ENCODE results near the gene KRT82.

KRT82 gene

DNA sequence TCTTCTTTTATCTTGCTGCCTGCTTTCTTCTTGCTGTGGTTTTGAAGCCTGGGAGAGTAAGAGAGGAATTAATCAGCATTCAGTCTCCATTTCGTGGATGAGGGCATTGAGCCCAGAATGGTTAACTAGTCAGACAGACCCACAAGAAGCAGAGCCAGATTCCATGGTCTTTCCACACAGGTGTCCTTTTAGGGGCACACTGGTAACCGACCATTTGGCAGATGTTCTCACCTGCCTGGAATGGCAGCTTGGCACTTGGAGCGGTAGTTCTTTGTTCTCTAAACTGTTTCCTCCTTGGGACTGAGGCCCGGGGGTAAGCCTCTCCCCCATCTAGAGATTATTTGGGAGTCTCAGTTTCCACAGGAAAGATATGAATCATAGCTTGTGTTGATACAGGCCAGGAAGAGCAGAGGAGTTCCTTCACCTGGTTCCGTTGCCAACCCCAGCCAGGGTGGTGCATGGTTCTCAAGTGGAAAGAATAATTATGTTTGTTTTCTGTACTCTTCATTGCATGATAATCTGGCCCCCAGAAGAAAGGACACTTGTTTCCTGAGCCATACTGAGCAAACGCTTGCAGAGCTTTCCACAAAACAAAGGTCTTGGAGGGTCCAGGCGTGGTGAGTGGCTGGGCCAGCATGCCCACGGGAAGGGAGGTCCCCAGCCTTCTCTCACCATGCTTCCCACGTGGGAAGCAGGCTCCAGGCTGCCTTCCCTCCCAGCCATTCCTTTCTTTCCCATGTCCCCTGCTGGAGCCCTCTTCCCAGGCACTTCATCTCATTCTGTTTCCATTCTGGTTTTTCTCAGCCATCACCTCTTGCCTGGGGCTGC, 30.1 kb upstream of the KRT82 start:
- DNase-seq (ENCODE audit: low read depth in 1 of 2, low spot score in 1 of 2), result no peak

DNA sequence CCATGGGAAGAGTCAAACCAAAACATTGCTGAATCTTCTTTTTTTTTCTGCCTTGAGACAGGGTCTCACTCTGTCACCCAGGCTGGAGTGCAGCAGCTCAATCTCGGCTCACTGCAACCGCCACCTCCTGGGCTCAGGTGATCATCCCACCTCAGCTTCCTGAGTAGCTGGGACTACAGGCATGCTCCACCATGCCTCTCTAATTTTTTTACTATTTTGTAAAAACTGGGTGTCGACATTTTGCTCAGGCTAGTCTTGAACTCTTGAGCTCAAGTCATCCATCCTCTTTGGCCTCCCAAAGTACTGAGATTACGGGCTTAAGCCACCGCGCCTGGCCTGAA, 29.5 kb upstream of the KRT82 start:
- DNase-seq (ENCODE audit: low read depth in 1 of 2, low spot score in 1 of 2), result no peak

DNA sequence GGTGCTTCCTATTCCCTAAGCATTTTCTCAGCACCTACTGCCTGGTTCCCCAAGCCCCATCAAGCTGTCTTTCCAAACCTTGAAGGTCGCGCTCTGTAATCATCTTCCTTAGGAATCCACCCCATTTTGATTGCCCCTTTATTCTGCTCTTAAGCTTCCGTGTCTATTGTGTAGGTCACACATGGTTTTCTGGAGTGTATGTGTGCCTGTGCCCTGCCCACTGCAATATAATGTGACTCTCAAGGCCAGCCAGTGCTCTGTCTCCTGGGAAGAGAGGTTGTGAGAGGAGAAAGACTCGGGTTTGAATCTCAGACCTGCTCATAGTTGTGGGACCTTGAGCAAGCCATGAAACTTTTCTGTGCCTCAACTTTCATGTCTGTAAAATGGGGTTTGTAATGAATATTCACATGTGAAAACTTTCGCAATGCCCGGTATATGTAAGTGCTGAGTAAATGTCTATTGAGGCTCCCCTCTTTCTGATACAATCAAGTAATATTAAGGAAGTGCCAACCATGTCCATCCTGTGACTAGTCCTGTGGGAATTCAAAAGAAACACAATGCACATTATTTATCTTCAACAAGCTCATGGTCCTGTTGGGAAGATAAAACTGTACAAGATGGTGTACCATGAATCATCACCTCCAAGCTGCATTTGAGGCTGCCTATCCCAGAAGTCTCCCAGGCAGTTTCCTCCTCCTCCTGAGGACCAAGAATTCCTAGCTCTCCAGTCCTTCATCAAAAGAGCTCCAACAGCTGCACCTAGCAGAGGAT, 28.8 kb upstream of the KRT82 start:
- no peak for DNase-seq (ENCODE audit: low read depth in 1 of 2, low spot score in 1 of 2)

DNA sequence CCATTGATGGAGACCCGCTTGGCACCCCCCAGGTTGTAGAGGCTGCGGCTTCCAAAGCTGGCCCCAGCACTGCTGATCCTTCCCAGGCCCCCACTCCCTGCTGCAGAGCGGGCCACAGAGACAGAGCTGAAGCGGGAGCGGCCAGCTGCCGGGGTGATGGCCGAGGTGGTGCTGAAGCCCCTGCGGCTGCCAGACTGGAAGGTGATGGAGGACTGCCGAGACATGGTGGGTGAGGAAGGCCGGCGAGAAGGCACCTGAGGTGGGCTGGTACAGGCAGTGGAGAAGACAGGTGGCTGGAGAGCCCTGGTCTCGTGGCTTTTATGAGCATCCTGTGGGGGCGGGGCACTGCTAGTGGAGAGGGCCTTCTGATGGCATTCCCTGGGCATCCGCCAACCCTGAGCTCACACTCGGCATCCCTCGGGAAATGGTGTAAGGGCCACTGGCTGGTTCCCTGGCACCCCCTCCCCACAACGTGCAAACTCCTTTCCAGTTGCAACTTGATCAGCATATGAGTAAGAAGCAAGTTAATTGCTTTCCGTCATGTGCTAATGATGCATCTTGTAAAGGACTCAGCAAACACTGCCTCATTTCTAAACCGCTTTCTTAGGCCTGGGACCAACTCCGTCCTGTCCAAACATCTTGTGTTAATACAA, 28.1 kb upstream of the KRT82 start, which contains the start of gene KRT75:
KRT75 (minus strand) TSS at position 291 of the 653 bp plus-strand sequence; CDS start at position 224, 67 bp downstream.
- DNase-seq (ENCODE audit: low read depth in 1 of 2, low spot score in 1 of 2), result no peak

DNA sequence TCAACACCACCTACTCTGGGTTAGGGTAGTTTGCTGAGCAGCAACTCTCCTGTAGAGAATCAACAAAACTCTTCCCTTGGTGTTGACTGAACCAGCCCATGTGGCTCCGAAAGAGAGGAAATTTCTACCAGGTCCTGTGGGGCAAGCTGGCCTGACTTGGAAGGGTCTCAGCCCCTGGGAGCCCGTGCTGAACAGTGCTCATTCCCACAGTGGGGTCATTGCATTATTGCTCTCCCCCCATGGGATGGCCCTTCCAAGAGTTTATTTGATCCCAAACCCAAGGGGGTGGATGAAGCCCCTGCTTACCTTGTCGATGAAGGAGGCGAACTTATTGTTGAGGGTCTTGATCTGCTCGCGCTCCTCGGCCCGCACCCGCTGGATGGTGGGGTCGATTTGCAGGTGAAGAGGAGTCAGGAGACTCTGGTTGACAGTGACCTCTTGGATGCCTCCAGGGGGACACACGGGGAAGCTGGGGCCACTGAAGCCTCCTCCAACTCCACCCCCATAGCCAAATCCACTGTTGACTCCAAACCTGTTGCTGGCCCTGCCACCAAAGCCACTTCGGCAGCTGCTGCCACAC, 27.5 kb upstream of the KRT82 start:
- no peak for DNase-seq (ENCODE audit: low read depth in 1 of 2, low spot score in 1 of 2)

DNA sequence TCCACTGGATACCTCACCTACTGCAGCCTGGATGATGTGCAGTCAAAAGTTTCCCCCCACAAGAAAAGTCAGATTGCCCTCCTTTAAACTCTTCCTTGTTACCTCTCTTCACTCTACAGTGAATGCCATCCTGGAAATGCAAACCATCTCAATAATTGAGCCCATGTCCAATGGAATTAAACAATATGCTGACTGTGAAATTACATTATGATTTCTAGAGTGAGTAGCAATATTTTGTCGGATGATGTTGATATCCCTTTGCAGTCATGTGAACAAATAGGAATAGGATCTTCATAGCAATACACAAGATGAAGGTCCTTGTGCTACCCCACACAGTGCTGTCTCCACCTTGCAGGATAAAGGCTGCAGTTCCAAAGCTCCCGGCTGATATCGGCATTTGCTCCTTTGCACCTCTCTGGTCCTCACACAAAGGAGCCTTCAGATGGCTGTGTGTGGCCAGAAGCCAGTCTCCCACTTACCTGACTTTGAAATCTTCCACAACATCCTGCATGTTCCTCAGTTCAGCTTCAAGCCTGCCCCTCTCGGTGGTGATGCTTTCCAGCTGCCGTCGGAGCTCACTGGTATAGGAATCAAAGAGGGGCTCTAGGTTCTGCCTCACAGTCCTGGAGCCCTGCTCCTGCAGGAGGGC, 26.5 kb upstream of the KRT82 start:
- no peak for DNase-seq (ENCODE audit: low read depth in 1 of 2, low spot score in 1 of 2)

DNA sequence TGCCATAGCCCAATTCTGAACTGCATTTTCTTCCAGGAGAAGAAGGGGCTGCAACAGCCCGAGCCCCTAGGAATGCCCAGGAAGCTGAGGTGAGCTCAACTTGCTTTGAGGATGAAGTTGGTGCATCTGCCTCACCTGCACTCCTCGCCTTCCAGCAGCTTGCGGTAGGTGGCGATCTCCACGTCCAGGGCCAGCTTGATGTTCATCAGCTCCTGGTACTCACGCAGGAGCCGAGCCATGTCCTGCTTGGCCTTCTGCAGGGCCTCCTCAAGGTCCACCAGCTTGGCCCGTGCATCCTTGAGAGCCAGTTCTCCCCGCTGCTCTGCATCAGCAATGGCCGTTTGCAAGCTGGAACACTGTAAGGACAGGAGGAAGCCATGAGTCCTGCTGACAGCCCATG, 22.0 kb upstream of the KRT82 start:
- no peak for DNase-seq (ENCODE audit: low read depth in 1 of 2, low spot score in 1 of 2)

DNA sequence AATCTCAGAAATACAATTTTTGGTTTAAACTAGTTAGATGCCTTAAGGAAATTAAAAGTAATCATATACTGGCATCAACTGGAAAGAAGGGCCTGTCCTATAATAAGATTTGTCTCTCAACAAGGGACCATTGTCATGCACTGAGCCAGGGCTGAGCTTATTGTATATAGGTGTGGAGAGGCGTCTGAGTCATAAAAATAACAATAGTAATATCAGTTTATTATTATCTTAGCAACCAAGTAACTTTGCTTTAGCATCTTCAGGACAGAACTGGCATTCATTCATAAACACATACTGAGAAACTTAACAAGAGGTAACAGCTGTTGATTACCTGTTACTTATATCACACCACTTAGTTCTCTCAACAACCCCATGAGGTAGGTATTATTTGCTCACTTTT, 20.9 kb upstream of the KRT82 start:
- DNase-seq (ENCODE audit: low read depth in 1 of 2, low spot score in 1 of 2), result no peak

DNA sequence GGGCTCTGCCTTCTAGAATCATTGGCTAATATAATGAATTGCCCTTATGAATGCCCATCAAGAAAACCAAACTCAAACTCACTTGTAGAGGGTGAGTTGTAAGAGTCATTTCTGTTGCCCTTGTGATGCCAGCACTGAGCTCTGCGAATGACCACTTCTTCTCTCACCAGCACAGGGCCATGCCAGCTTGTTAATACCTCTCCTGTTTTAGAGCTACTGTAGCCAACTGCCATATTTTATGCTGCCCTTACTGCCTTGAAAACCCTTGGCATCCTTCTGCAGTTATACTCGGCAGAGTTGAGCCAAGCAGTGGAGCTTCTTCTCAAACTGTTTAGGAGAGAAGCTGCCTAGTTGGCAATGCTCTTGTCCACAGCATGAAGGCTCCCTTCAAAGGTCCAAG, 19.9 kb upstream of the KRT82 start:
- DNase-seq (ENCODE audit: low read depth in 1 of 2, low spot score in 1 of 2), result no peak

DNA sequence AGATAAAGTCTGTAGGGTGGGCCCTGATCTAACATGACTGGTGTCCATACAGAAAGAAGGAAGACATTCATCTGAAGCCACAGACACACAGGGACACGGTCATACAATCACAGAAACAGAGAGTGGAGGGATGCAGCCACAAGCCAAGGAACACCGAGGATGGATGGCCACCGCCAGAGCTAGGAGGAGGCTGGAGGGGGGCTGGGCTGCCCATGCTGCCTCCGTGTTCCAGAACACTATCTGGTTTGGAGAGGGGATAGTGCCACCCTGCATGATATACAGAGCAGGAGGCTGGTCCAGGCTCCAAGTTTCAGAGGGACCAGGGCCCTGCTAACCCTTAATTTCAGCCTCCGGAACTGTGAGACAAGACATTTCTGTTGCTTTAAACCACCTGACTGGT, 19.3 kb upstream of the KRT82 start:
- no peak for DNase-seq (ENCODE audit: low read depth in 1 of 2, low spot score in 1 of 2)

DNA sequence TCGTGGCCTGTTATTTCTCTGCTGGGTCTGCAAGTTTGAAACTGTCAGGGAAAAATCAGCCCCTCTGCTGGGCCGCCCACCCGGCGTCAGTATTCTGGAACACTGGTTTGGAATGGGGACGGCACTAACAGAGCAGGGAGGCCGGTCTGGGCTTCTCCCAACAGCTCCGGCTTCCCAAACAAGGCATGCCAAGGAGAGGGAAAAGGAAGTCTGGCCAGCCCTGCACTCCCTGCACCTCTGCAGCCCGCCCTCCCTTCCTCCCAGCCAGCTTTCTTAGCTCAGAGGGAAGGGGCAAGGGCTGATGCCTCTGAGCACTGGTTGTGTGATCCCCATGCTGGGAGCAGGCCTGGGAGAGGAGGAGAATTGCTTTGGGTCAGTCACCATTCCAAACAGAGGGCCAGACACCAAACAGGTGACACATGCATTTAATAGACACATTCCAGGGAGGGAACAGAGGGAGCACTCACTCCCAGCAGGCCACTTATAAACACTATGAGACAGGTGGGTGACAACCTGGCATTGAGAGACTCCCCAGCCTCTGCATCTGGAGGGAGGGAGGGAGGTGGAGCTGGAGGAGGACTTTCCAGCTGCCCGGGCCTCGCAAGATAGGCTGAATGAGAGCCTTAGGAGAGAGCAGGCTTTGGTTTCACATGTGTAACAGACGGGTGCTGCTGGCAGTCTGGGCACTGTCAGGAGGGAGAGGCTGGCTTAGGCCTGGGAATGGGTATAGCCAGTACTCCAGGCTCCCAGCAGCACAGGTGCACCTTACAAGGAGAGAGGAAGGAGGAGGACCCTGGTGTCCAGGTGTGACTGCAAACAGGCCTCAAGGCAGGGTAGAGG, 17.7 kb upstream of the KRT82 start:
- DNase-seq (ENCODE audit: low read depth in 1 of 2, low spot score in 1 of 2), result no peak

DNA sequence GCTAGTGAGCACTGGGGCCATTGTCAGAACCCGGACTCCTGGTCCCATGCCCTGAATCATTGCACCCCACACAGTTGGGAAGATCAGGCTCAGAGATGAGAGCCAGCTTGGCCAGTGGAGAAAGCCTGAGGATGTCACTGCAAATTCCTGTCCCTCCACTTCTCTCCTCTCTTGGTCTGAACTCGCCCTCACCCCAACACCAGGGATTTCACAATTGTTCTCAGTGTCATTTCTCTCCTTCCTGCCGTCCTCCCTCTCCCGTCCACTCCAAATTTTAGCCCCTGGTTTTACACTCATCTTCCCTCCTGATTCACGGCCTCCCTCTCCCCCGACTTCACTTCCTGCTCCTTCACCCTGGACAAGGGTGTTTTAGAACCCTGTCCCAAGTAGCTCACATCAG, 16.9 kb upstream of the KRT82 start:
- no peak for DNase-seq (ENCODE audit: low read depth in 1 of 2, low spot score in 1 of 2)

DNA sequence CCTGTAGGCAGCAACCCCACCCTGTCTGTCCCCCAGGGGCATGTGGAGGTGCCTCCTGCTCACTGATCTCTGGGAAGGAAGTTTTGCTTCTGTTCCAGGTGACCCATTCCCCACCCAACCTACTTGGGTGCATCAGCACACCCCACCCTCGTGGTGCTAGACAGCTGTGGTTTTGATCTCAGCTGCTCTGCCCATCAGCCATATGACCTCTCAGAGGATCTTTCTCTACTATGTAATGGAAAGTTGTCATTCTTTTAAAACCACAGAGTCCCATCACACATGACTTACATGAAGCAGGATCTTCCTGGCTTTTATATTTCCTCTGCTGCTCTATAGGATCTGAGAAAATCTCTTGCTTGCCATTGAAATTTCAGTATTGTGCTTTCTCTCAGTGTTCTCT, 13.5 kb upstream of the KRT82 start:
- DNase-seq (ENCODE audit: low read depth in 1 of 2, low spot score in 1 of 2), result no peak

DNA sequence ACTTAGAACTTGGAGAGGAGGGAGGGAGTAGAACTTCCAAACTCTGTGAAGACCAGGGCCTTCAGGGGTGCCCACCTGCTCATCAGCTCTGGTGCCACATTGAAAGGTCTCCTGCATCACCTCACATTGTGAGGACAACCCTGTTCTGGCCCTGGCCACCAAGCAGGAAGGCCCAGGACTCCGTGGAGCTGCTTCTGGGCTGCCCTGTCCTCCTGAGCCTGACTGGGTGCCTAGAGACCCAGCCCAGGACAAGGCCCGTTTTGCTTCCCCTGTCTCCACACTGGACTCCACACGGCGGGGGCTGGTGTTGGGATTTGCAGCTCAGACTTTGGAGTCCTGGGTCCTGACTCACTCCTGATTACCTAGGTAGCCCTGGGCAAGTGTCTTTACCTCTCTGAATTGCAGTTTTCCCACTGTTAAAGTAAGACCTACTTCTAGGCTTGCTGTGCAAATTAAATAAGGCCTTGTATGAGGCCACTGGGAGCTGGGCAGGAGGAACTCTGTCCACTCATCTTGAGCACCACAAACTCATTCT, 12.5 kb upstream of the KRT82 start:
- DNase-seq (ENCODE audit: low read depth in 1 of 2, low spot score in 1 of 2), result no peak

DNA sequence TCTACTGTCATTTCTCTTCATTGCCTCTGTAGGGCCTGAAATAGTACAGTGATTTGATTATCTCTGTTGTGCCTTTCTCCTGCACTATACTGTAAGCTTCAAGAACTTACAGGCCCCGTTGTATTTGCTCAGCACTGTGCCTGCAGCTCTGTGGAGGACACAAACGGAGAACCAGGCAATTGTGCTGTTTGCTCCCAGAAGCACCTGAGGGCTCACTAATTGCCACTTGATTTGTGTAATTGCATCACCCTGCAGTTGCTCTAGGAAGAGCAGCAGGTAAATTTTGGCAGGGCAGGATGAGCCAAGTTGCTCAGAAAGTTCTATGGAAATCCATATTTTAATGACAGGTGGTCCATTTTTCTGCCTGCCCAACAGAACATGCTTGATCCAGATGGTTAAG, 11.6 kb upstream of the KRT82 start:
- DNase-seq (ENCODE audit: low read depth in 1 of 2, low spot score in 1 of 2), result no peak

DNA sequence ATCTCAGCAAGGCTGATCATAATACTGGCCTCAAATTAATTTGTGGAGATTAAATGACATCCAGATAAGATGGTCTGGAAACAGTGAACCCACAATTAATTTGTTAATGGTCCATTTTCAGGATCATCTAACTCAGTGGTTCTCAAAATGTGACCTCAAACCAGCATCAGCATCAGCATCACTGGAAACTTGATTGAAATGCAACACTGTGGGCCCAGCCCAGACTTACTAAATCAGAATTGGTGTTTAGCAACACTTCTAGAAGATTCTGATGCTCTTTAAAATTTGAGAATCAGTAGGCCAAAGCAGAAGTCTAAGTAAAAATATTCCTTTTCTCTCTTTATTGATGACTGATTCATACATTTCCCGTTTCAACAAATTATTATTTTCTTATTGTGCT, 10.7 kb upstream of the KRT82 start:
- DNase-seq (ENCODE audit: low read depth in 1 of 2, low spot score in 1 of 2), result no peak

DNA sequence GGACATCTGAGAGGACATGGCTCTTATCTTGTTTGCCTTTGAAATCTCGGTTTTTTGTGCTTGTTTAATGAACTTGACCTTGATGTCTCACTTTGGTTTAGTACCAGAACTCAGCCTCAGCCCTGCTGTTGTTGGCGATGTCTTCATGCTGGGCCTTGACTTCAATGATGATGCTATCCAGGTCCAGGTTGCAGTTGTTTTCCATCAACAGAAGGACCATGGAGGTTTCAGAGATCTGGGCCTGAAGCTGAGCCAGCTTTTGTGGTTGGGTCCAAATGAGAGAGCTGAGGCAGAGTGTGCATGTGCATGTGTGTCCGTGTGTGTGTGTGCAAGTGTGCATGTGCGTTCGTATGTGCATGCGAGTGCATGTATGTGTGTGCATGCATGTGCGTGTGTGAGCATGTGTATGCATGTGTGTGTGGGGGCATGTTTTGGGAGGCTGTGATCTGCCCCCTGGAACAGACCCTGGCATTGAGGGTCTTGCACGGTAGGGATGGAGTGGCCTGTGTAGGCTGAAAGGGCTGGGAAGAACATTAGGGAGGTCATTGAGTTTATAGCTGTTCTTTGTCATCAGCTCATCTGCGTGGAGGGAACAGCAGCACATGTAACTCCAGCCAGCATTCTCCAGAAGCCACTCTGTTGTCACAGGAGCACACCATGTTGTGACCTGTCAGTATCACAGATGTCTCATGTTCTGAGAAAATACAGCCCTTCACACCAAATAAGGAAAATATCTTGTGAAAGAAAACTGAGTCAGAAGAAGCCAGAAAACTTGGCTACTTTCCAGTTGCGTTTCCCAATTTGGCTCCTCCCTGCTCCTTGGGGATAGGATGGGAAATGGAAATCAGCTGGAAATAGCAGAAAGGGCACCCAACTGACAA, 10.0 kb upstream of the KRT82 start:
- no peak for DNase-seq (ENCODE audit: low read depth in 1 of 2, low spot score in 1 of 2)

DNA sequence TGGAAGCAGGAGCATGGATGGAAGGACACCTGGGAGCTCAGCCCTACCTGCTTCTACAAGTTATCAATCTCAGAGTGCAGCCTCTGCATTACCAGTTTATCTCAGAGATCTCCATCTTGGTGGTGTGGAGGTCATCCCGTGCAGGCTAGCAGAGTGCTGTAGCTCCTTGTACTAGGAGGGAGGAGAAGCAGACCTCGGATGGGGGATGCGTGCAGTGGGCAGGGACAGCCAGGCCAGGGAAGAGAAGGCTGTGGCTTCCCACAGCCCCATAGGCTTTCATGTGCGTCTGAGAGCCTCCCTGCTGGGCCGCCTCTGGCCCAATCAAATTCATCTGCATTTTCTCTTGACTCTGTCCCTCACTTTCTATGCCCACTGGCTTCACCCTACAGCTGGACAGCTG, 8.8 kb upstream of the KRT82 start:
- DNase-seq (ENCODE audit: low read depth in 1 of 2, low spot score in 1 of 2), result no peak

DNA sequence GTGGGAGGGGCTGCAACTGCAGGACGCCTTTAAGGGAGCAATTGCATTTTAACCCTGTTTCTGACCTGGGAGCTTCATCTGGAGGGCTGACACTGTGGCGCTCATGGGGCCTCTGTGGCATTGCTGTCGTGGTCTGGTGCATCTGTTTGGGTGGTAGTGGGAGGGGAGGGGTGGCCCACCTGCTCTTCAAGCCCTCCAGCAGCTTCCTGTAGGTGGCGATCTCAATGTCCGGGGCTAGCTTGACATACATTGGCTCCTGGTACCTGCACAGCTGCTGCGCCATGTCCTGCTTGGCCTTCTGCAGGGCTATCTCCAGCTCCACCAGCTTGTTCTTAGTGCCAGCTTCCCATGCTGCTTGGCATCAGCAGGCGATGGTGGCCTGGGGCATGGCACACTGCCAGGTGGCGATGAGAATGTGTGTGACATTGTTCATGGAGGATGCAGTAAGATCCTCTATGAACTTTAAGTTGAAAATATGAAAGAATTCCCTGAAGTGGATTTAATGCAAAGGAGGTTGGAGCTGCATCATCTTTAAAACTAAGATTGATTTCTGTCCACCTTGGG, 7.7 kb upstream of the KRT82 start:
- DNase-seq (ENCODE audit: low read depth in 1 of 2, low spot score in 1 of 2), result no peak

Measured in stimulated activated CD4-positive, alpha-beta T cell treated with anti-CD3 and anti-CD28 coated beads, Interleukin-15, amount 100 ng/mL, for 1 hour (primary cell).